Activated B cell treated with CpG ODN at 0.5 μM for 24 hours (primary cell): ENCODE measurements around the gene TIMM22. TPM values are rescaled to one million over a fixed set of nuclear protein-coding genes. Genes with fewer than 3 reads are reported as not detected.
"Not testable (repeated sequence)": the region's sequence is repeated elsewhere in the genome, so short reads cannot be mapped to it uniquely, and the experiment has no call there.

Experiments
- ATAC-seq: fragments of 200-7000 bp; cut with Tn5 transposase; one replicate; pipeline ENCODE4 v1.10.0; 2021; ENCODE audit warnings: low read depth, mild to moderate bottlenecking, moderate library complexity
- CTCF ChIA-PET: fragments of 350-600 bp; sonication (Branson Sonifier 250); formaldehyde crosslinking; loops from one replicate; lab custom pipeline; 2021; ENCODE audit warnings: antibody characterized with exemption; lab: Charles Lee
- POLR2A ChIA-PET: fragments of 350-600 bp; sonication (Branson Sonifier 250); formaldehyde crosslinking; loops from one replicate; lab custom pipeline; 2021; ENCODE audit warnings: antibody characterized with exemption; lab: Charles Lee
- DNase-seq: peaks from one replicate; pipeline ENCODE4 v3.0.0; 2022
- H3K27ac Mint-ChIP-seq: one replicate; pipeline ENCODE4 v1.8.0; 2020; ENCODE audit warnings: mixed read lengths
- H3K27me3 Mint-ChIP-seq: one replicate; pipeline ENCODE4 v1.8.0; 2021; ENCODE audit warnings: mixed read lengths
- H3K36me3 Mint-ChIP-seq: one replicate; pipeline ENCODE4 v1.8.0; 2021; ENCODE audit warnings: low read depth, mixed read lengths
- H3K4me1 Mint-ChIP-seq: one replicate; pipeline ENCODE4 v1.8.0; 2021; ENCODE audit warnings: mixed read lengths
- H3K4me3 Mint-ChIP-seq: one replicate; pipeline ENCODE4 v1.8.0; 2020; ENCODE audit warnings: mild to moderate bottlenecking, mixed read lengths
- H3K9me3 Mint-ChIP-seq: one replicate; pipeline ENCODE4 v1.8.0; 2020; ENCODE audit warnings: mixed read lengths
- CTCF ChIP-seq: fragments of 200-600 bp; IDR thresholded peaks from one replicate; pipeline ENCODE4 v1.8.0; 2022; ENCODE audit warnings: antibody characterized with exemption, mild to moderate bottlenecking
- intact Hi-C: fragments of 100-400 bp; cut with micrococcal nuclease; formaldehyde crosslinking; loops from one replicate; pipeline ENCODE4 v1.15.1; 2024
- total RNA-seq: library from RNA; stranded (reverse); gene quantifications from 2 replicates; pipeline ENCODE4 v1.2.3, GENCODE V29; 2022

The TIMM22 gene
- total RNA-seq, 1 donor from 2014 or later: 11.1 TPM

- ChIA-PET CTCF (no interaction called here), POLR2A (no interaction called here)
- peaks cover 49% of the 10 kb centered on the region for H3K36me3 Mint-ChIP-seq
- no peak for DNase-seq
- H3K9me3 Mint-ChIP-seq: no peaks in the 10 kb centered on the region
- no peak for ATAC-seq
- intact Hi-C loops: no loop called here
- no peak for TF ChIP-seq CTCF
- H3K4me3 Mint-ChIP-seq: no peak overlapping the region
- no peak overlapping the region for H3K27ac Mint-ChIP-seq
- H3K4me1 Mint-ChIP-seq: no peaks in the 10 kb centered on the region
- H3K27me3 Mint-ChIP-seq: no peaks in the 10 kb centered on the region
Observed at GRCh38 chr17:1045456-1045855, 48.5 kb downstream of the TIMM22 start.

- Mint-ChIP-seq H3K4me3 (no peak overlapping the region), H3K9me3 (no peaks in the 10 kb centered on the region), H3K36me3 (peaks cover 47% of the 10 kb centered on the region), H3K27ac (no peak overlapping the region), H3K27me3 (no peaks in the 10 kb centered on the region), H3K4me1 (no peaks in the 10 kb centered on the region)
- no peak for TF ChIP-seq CTCF
- DNase-seq (no peak), ATAC-seq (no peak)
- intact Hi-C loops: no loop called here
- ChIA-PET CTCF (interaction anchor here (0.7 kb wide), 1 partner anchor 8 kb away, joined by 3 read pairs; no protein-coding TSS in a partner anchor), POLR2A (no interaction called here)
Observed at GRCh38 chr17:1047177-1047878, 50.4 kb downstream of the TIMM22 start.

- ChIA-PET POLR2A (no interaction called here), CTCF (no interaction called here)
- ATAC-seq (no peak), DNase-seq (no peak)
- no peaks in the 10 kb centered on the region for H3K4me1 Mint-ChIP-seq
- intact Hi-C loops: no loop called here
- H3K36me3 Mint-ChIP-seq: peaks cover 41% of the 10 kb centered on the region
- H3K9me3 Mint-ChIP-seq: no peaks in the 10 kb centered on the region
- no peak overlapping the region for H3K4me3 Mint-ChIP-seq
- no peak for TF ChIP-seq CTCF
- H3K27me3 Mint-ChIP-seq: no peaks in the 10 kb centered on the region
- no peak overlapping the region for H3K27ac Mint-ChIP-seq
Observed at GRCh38 chr17:1047879-1048470, 51.0 kb downstream of the TIMM22 start.

- H3K9me3 Mint-ChIP-seq, H3K4me1 Mint-ChIP-seq, CTCF ChIA-PET, H3K4me3 Mint-ChIP-seq, intact Hi-C loops, ATAC-seq, H3K27me3 Mint-ChIP-seq, POLR2A ChIA-PET, DNase-seq, H3K27ac Mint-ChIP-seq: not testable (repeated sequence)
- peaks cover 44% of the 10 kb centered on the region for H3K36me3 Mint-ChIP-seq
Observed at GRCh38 chr17:1048516-1049115, 51.7 kb downstream of the TIMM22 start.

- H3K36me3 Mint-ChIP-seq: peaks cover 50% of the 10 kb centered on the region
- intact Hi-C loops: no loop called here
- ATAC-seq: no peak
- no peaks in the 10 kb centered on the region for H3K4me1 Mint-ChIP-seq
- no peak overlapping the region for H3K27ac Mint-ChIP-seq
- no peaks in the 10 kb centered on the region for H3K9me3 Mint-ChIP-seq
- CTCF ChIA-PET: no interaction called here
- TF ChIP-seq CTCF: no peak
- DNase-seq: no peak
- no peaks in the 10 kb centered on the region for H3K27me3 Mint-ChIP-seq
- no peak overlapping the region for H3K4me3 Mint-ChIP-seq
- POLR2A ChIA-PET: no interaction called here
Observed at GRCh38 chr17:1049446-1050225, 52.7 kb downstream of the TIMM22 start.
